ENCODE data around the gene DELE1.

DELE1 gene

DNA sequence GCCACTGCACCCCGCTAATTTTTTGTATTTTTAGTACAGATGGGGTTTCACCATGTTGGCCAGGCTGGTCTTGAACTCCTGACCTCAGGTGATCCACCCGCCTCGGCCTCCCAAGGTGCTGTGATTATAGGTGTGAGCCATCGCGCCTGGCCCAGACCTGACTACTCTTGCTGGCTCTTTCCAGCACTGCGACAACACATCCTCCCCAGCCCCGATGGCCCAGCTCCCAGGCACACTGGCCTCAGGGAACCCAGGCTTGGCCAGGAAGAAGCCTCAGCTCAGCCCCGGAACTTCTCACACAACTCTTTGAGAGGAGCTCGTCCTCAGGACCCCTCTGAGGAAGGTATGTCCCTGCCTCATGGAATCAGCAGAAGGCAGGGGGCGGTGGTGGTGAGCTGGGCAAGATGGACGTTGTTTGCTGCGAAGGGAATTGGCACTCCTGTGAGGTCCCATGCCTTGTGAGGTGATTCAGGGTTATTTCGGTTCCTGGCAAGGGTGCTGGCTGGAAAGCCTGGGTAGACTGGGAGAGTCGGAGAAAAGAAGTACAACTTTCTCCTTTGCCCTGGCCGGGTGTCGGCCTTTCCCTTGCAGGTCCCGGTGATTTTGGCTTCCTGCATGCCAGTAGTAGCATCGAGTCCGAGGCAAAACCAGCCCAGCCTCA, 5.9 kb downstream of the DELE1 start:
- CTCF ChIA-PET: interaction anchor here (0.7 to 2.1 kb wide), 4 partner anchors 13 to 38 kb away, joined by 3 to 8 read pairs (median 5); no protein-coding TSS in a partner anchor
- TF ChIP-seq, protein P1, sequence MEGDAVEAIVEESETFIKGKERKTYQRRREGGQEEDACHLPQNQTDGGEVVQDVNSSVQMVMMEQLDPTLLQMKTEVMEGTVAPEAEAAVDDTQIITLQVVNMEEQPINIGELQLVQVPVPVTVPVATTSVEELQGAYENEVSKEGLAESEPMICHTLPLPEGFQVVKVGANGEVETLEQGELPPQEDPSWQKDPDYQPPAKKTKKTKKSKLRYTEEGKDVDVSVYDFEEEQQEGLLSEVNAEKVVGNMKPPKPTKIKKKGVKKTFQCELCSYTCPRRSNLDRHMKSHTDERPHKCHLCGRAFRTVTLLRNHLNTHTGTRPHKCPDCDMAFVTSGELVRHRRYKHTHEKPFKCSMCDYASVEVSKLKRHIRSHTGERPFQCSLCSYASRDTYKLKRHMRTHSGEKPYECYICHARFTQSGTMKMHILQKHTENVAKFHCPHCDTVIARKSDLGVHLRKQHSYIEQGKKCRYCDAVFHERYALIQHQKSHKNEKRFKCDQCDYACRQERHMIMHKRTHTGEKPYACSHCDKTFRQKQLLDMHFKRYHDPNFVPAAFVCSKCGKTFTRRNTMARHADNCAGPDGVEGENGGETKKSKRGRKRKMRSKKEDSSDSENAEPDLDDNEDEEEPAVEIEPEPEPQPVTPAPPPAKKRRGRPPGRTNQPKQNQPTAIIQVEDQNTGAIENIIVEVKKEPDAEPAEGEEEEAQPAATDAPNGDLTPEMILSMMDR (IDR thresholded peaks at IDR 0.05; ENCODE audit: control extremely low read depth, extremely low read depth, low read depth, missing control alignments): no peak

DNA sequence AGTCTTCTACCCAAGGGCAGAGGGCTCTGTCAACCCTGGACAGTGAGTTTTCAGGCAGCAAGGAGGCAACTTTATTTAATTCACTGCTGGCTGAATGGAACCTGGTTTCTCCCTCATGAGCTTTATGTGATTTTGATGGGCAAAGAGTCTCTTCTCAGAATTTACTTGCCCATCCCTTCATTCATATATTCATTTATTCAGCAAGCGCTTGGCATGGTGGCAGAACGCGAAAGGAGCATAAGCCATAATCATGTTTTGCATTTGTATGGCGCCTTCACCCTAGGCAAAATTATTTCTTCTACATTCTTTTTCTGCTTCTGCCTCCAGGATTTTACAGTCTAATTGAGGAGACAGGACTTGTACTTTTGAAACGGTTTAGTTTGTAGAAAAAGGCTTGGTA, 8.0 kb downstream of the DELE1 start:
- DNase-seq (ENCODE audit: extremely low spot score): no peak
- POLR2A ChIA-PET: no interaction called here
- TF ChIP-seq, protein P1 (IDR thresholded peaks at IDR 0.05; ENCODE audit: control extremely low read depth, extremely low read depth, low read depth, missing control alignments): no peak
- CTCF ChIA-PET: interaction anchor here (0.8 to 2.1 kb wide), 5 partner anchors 11 to 240 kb away, joined by 3 to 8 read pairs (median 4); partner anchors contain the start of gene PCDH1

More for the DNA sequence above, 5.9 kb downstream of the DELE1 start:
- POLR2A ChIA-PET: no interaction called here
- no peak for DNase-seq (ENCODE audit: extremely low spot score)

DNA sequence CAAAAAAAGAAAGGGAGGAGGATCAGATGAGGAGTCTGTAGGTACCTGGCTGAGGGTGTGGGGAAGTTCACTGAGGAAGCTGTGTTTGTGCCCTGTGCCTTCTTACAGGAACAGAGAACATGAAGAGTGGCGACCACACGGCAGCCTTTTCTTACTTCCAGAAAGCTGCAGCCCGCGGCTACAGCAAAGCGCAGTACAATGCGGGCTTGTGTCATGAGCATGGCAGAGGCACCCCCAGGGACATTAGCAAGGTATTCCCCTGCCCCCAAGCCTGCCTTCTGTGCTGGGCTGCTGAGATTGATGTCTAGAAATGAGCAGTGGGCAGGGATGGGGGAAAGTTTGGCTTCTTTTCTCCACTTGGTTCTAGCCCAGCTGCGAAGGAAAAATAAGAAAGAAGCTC, 9.5 kb downstream of the DELE1 start:
- ChIA-PET CTCF (interaction anchor here (1.2 to 3.7 kb wide), 6 partner anchors 10 to 53 kb away, joined by 3 to 11 read pairs (median 4); partner anchors contain the start of genes DELE1 and RNF14), POLR2A (interaction anchor here (0.6 kb wide), 1 partner anchor 1898 kb away, joined by 3 read pairs; no protein-coding TSS in a partner anchor)
- TF ChIP-seq, protein P1 (IDR thresholded peaks at IDR 0.05; ENCODE audit: control extremely low read depth, extremely low read depth, low read depth, missing control alignments): no peak
- DNase-seq (ENCODE audit: extremely low spot score): no peak

DNA sequence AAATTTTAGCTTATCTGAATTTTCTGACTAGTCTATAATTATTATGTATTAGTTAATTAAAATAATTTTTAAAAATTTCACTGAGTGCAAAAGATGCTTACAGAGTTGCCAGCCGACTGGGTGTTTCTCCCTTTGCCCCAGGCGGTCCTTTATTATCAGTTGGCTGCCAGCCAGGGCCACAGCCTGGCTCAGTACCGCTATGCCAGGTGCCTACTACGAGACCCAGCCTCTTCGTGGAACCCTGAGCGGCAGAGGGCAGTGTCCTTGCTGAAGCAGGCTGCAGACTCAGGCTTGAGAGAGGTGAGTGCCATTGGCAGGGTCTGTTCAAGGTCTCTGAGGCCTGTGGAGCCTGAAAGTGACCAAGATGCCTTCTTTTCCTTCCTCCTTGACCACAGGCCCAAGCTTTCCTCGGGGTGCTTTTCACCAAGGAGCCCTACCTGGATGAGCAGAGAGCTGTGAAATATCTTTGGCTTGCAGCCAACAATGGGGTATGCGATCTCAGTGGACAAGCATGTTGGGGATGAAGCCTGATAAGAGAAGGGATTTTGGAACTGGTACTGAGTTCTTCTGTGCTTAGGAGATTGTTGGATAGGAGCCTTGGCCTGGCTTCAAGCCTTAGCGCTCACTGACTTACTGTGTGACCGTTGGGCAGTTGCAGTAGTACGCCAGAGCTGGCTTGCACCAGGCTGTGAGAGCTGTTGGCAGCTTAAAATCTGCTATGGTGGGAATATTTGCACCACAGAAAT, 10.6 kb downstream of the DELE1 start:
- TF ChIP-seq, protein P1 (IDR thresholded peaks at IDR 0.05; ENCODE audit: control extremely low read depth, extremely low read depth, low read depth, missing control alignments): no peak
- POLR2A ChIA-PET: no interaction called here
- no peak for DNase-seq (ENCODE audit: extremely low spot score)
- CTCF ChIA-PET: interaction anchor here (1.1 to 3.7 kb wide), 8 partner anchors 9 to 55 kb away, joined by 3 to 11 read pairs (median 4); partner anchors contain the start of genes DELE1 and RNF14

DNA sequence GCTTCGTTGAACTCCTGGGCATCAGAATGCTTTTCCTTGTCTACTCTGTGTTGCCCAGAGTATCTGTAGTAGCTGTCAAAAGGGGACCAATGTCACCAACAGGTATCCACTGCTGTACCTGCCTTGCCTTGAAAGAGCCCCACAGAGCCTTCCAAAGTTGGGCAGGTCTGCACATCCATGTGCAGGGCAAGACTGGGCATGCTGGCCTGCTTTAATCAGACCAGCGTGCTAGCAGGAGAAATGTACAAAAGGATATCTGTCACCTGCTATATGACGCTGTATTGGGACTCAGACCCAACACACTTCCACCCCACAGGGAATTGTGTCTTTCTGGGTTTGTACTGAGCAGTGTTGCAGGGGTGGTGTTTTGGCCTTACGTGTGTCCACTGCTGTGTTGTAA, 11.9 kb downstream of the DELE1 start:
- TF ChIP-seq, protein P1 (IDR thresholded peaks at IDR 0.05; ENCODE audit: control extremely low read depth, extremely low read depth, low read depth, missing control alignments): no peak
- POLR2A ChIA-PET: no interaction called here
- DNase-seq (ENCODE audit: extremely low spot score): no peak
- CTCF ChIA-PET: interaction anchor here (3.7 kb wide), 1 partner anchor 25 kb away, joined by 11 read pairs; no protein-coding TSS in a partner anchor

DNA sequence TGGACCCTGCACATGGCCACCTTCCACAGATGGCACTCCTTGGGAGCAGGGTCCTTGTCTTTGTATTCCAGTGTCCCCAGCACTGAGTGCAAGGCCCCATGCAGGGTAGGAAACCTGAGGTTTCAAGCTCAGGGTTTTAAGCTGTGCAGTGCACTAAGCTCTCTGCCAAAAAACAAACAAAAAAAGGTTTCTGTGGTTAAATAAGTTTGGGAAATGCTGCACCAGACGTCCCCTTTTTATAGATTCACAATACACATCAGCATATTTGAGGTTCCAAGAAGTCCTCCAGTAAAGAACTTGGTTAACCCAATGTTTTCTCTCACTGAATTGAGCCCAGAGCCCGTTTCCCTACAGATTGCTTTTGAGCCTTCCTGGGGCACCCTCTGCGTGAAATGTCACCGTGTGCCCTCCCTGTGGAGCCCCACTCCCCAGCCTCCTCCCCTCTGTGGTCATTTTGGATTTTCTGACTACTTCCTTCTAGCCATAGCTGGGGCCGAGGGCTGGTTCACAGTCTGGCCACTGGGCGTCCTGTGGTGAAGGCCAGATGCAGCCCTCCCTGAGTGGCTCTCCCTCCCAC, 17.1 kb downstream of the DELE1 start:
- TF ChIP-seq, protein P1 (IDR thresholded peaks at IDR 0.05; ENCODE audit: control extremely low read depth, extremely low read depth, low read depth, missing control alignments): no peak
- no peak for DNase-seq (ENCODE audit: extremely low spot score)
- ChIA-PET CTCF (interaction anchor here (0.6 to 7.8 kb wide), 8 partner anchors 10 to 249 kb away, joined by 3 to 68 read pairs (median 6); partner anchors contain the start of genes DELE1, PCDH12 and RNF14), POLR2A (no interaction called here)
